Gastrocnemius medialis (tissue), 4 donors: ENCODE measurements around the gene EREG. TPM values are rescaled to one million over a fixed set of nuclear protein-coding genes. Genes with fewer than 3 reads are reported as not detected.

Source experiments
- ATAC-seq, 2 donors: fragments of 150-250 bp; one replicate each; pipeline ENCODE4 v1.9.1; 2016
- DNase-seq, 2 donors: peaks; one replicate each; pipeline ENCODE4 v3.0.0-alpha.2; 2019
- H3K27ac ChIP-seq, 4 donors: fragments of 200-600 bp; sonication (generic); 1 replicate in 1 of 4; 2 replicates in 3 of 4; pipeline ENCODE4 v1.5.1; 2016 to 2018; ENCODE audit warnings: mild to moderate bottlenecking in 2 of 4, moderate library complexity in 1 of 4
- H3K27me3 ChIP-seq, 3 donors: fragments of 200-600 bp; sonication (generic) in 2 of 3; 1 replicate in 1 of 3; 2 replicates in 2 of 3; pipeline versions ENCODE4 v1.5.1 to v1.6.0; 2016 to 2019; ENCODE audit warnings: mild to moderate bottlenecking in 1 of 3, moderate library complexity in 1 of 3
- H3K36me3 ChIP-seq, 2 donors: fragments of 200-600 bp; sonication (generic) in 1 of 2; one replicate each; pipeline ENCODE4 v1.5.1; 2017 to 2018
- H3K4me1 ChIP-seq, 2 donors: fragments of 200-600 bp; sonication (generic) in 1 of 2; one replicate each; pipeline ENCODE4 v1.5.1; 2016 to 2017; ENCODE audit warnings: mild to moderate bottlenecking in 2 of 2
- H3K4me3 ChIP-seq, 4 donors: fragments of 200-600 bp; sonication (generic) in 3 of 4; 1 replicate in 1 of 4; 2 replicates in 3 of 4; pipeline ENCODE4 v1.5.1; 2016 to 2019; ENCODE audit warnings: mild to moderate bottlenecking in 2 of 4
- H3K9me3 ChIP-seq, 3 donors: fragments of 200-600 bp; sonication (generic) in 2 of 3; 1 replicate in 1 of 3; 2 replicates in 2 of 3; pipeline ENCODE4 v1.5.1; 2016 to 2019
- POLR2A ChIP-seq, 2 donors: fragments of 450-650 bp; IDR thresholded peaks; one replicate each; pipeline ENCODE4 v1.6.1; 2017; ENCODE audit warnings: antibody characterized with exemption in 2 of 2, mild to moderate bottlenecking in 2 of 2, moderate library complexity in 2 of 2
- in situ Hi-C, 4 donors: fragments of 200-750 bp; cut with MboI; loops; one replicate each; pipeline versions ENCODE4 v1.15.0 to v1.8.0; 2017; ENCODE audit warnings: low sequenced_read_pairs in 4 of 4
- intact Hi-C: fragments of 100-400 bp; cut with DNase I; formaldehyde crosslinking; loops from one replicate; pipeline ENCODE4 v1.15.1; 2023; ENCODE audit warnings: low total_unique reads
- total RNA-seq, 4 donors: library from RNA; depleted of rRNA; stranded (reverse); fragments of >200 nt; gene quantifications; one replicate each; pipeline versions ENCODE4 v1.1.0 to v1.2.3, GENCODE V29; 2016
- TF ChIP-seq, protein P1 (sequence below), 5 experiments: fragments of 450-650 bp in 3 of 5; fragments of 200-600 bp in 2 of 5; sonication (generic) in 2 of 5; IDR thresholded peaks in 4 of 5; conservative IDR thresholded peaks in 1 of 5; 1 replicate in 4 of 5; 2 replicates in 1 of 5; pipeline ENCODE4 v1.5.1; 2016 to 2019; ENCODE audit warnings: antibody characterized with exemption in 5 of 5, mild to moderate bottlenecking in 3 of 5, moderate library complexity in 3 of 5

EREG gene
- total RNA-seq, 4 donors from 2014 or later: 0.07 to 0.84 TPM; not detected in 2

DNA sequence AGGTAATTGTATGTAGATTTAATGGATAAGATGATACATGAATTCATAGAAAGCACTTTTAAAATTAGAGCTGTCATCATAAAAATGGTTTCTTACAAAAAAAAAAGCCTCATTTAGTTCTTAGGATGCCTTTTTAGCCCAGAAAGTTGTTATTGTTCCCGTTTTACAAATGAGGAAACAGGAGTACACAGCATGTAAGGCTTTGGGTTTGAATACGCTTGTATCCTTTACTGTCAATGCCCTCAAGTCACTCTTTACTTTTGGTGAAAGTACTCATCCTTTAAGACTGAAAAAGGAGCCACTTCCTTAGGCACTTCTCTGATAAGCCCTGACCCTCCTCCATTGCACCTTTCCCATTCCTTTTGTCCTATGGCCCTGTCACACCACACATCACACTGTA, 4.9 kb downstream of the EREG start:
- Histone ChIP-seq H3K9me3 (no peaks in the 10 kb centered on the region), H3K4me3 (no peak overlapping the region), H3K36me3 (no peaks in the 10 kb centered on the region), H3K27me3 (peaks cover 4 to 13% (median 9%) of the 10 kb centered on the region in 3 donors), H3K4me1 (peaks cover 4 to 5% of the 10 kb centered on the region in 2 donors), H3K27ac (no peak overlapping the region)
- TF ChIP-seq POLR2A (IDR thresholded peaks at IDR 0.05): no peak
- TF ChIP-seq, protein P1, sequence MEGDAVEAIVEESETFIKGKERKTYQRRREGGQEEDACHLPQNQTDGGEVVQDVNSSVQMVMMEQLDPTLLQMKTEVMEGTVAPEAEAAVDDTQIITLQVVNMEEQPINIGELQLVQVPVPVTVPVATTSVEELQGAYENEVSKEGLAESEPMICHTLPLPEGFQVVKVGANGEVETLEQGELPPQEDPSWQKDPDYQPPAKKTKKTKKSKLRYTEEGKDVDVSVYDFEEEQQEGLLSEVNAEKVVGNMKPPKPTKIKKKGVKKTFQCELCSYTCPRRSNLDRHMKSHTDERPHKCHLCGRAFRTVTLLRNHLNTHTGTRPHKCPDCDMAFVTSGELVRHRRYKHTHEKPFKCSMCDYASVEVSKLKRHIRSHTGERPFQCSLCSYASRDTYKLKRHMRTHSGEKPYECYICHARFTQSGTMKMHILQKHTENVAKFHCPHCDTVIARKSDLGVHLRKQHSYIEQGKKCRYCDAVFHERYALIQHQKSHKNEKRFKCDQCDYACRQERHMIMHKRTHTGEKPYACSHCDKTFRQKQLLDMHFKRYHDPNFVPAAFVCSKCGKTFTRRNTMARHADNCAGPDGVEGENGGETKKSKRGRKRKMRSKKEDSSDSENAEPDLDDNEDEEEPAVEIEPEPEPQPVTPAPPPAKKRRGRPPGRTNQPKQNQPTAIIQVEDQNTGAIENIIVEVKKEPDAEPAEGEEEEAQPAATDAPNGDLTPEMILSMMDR (IDR thresholded peaks at IDR 0.05 in 4 of 5, conservative IDR thresholded peaks at IDR 0.05 in 1 of 5): no peak
- DNase-seq (no peak), ATAC-seq (no peak)
- in situ Hi-C loops: loop anchor here in 3 of 4 donors (10.0 to 25.0 kb wide), 3 partner anchors 155 to 292 kb away; no protein-coding TSS in a partner anchor
- intact Hi-C loops: no loop called here

GRCh38 chr4:74370912-74371311, 6.0 kb downstream of the EREG start:
- intact Hi-C loops: no loop called here

DNA sequence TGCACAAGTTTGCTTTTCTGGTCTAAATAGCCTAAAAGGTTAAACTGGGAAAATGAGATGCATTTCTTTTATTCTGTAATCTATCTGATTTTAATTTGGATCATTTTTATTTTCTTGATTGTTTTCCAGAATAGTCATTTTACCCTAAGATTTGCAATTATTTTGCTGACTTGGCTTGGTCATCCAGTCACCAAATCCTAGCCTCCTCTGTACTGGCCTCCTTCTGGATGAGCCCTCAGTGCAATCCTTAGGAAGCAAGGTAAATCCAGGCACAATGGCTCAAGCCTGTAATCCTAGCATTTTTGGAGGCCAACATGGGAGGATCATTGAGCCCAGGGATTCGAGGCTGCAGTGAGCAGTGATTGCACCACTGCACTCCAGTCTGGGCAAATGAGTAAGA, 9.2 kb downstream of the EREG start:
- intact Hi-C loops (no loop called here), in situ Hi-C loops (loop anchor here in 3 of 4 donors (10.0 to 25.0 kb wide), 3 partner anchors 151 to 288 kb away; no protein-coding TSS in a partner anchor)
- Histone ChIP-seq H3K4me3 (no peak overlapping the region), H3K9me3 (no peaks in the 10 kb centered on the region), H3K27ac (no peak overlapping the region), H3K27me3 (no peaks in the 10 kb centered on the region), H3K4me1 (no peaks in the 10 kb centered on the region), H3K36me3 (no peaks in the 10 kb centered on the region)
- DNase-seq: no peak
- TF ChIP-seq, protein P1 (IDR thresholded peaks at IDR 0.05 in 4 of 5, conservative IDR thresholded peaks at IDR 0.05 in 1 of 5): no peak
- no peak for ATAC-seq

More at GRCh38 chr4:74370912-74371311, 6.0 kb downstream of the EREG start:
- H3K36me3 ChIP-seq: no peaks in the 10 kb centered on the region
- H3K9me3 ChIP-seq: no peaks in the 10 kb centered on the region
- in situ Hi-C loops: loop anchor here in 3 of 4 donors (10.0 to 25.0 kb wide), 3 partner anchors 154 to 291 kb away; no protein-coding TSS in a partner anchor
- no peak overlapping the region for H3K27ac ChIP-seq
- peaks cover 0 to 9% (median 1%) of the 10 kb centered on the region in 3 donors for H3K27me3 ChIP-seq
- no peak for TF ChIP-seq POLR2A (IDR thresholded peaks at IDR 0.05)
- TF ChIP-seq, protein P1 (IDR thresholded peaks at IDR 0.05 in 4 of 5, conservative IDR thresholded peaks at IDR 0.05 in 1 of 5): no peak
- no peak overlapping the region for H3K4me3 ChIP-seq
- peaks cover under 1% of the 10 kb centered on the region in 2 donors for H3K4me1 ChIP-seq
- DNase-seq (no peak), ATAC-seq (no peak)

DNA sequence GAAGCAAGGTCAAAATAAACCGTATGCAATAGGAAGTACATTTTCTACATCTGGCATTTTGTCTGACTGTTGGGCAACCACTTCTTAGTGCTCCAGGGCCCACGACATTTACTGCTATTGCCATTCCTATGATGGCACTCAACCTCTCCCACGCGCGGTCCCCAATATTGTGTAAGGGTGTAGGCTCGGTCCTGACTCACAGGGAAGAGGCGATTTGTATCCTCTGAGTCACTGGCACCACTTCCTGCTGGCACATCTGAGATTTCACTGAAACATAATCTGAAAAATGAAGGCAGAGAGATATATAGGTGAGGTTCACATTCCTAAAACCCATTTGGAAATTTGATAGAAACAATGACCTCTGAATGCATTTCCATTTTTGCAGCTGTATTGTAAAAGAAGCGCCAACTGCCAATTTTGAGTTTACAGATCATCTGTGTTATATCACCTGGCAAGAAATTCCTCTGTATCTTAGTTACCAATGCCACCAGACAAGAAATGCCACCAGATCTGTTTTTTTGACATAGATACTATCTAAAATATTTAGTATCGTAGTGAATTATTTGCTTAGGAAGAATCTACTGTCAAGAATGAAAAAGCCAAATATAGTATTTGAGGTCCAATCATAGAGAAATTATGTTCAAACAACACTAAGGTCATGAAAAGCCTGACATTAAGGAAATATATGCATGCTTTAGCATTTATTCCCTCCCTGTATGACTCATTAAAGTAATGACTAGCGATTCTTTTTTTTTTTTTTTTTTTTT, 9.8 kb downstream of the EREG start:
- intact Hi-C loops: loop anchor here (5.0 kb wide), 2 partner anchors 73 to 248 kb away; partner anchors contain the start of gene AREG
- TF ChIP-seq, protein P1 (IDR thresholded peaks at IDR 0.05 in 4 of 5, conservative IDR thresholded peaks at IDR 0.05 in 1 of 5): no peak
- TF ChIP-seq POLR2A (IDR thresholded peaks at IDR 0.05): no peak
- H3K4me1 ChIP-seq: no peaks in the 10 kb centered on the region
- no peak overlapping the region for H3K4me3 ChIP-seq
- no peak overlapping the region for H3K27ac ChIP-seq
- in situ Hi-C loops: loop anchor here in 3 of 4 donors (10.0 to 25.0 kb wide), 3 partner anchors 150 to 288 kb away; no protein-coding TSS in a partner anchor
- H3K36me3 ChIP-seq: no peaks in the 10 kb centered on the region
- no peak for ATAC-seq
- no peaks in the 10 kb centered on the region for H3K27me3 ChIP-seq
- no peaks in the 10 kb centered on the region for H3K9me3 ChIP-seq
- no peak for DNase-seq
